Measurements from ENCODE around the gene SSR3.

DNA sequence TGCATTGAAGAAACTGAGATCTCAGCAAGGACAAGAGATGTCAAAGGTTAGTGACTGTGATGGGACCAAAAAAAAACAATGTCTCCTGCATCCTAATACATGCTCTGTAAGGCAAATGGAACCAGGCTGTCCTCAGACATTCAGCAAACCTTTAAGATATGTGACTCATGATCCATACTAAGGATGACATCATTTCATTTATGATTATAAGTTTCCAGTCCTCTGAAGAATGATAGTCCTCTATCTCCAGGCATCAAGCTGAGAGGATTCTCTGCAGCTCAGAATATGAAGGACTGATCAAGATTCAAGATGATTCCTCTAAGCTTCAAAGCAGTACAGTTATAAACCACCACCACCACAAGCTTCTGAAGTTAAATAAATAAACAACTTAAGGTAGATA, 47.6 kb downstream of the SSR3 start:
- no peak for TF ChIP-seq CTCF (IDR thresholded peaks at IDR 0.05)
- no peak for TF ChIP-seq EP300 (IDR thresholded peaks at IDR 0.05)
- no peak for TF ChIP-seq POLR2A (IDR thresholded peaks at IDR 0.05)
- TF ChIP-seq POLR2AphosphoS5 (IDR thresholded peaks at IDR 0.05), result no peak

All from stomach (tissue), 4 donors.